Transverse colon (tissue), 4 donors: ENCODE results near the gene CDIP1.

Experiments
- POLR2A ChIP-seq: fragments of 450-650 bp; IDR thresholded peaks from one replicate; pipeline ENCODE4 v1.6.1; 2016; ENCODE audit warnings: antibody characterized with exemption, mild to moderate bottlenecking, moderate library complexity
- POLR2AphosphoS5 ChIP-seq, 3 donors: sonication (generic); formaldehyde crosslinking; IDR thresholded peaks; one replicate each; pipeline ENCODE4 v1.6.1; 2016; ENCODE audit warnings: antibody characterized with exemption in 3 of 3
- TF ChIP-seq, protein P1 (sequence below), 5 experiments: fragments of 200-600 bp in 3 of 5; fragments of 450-650 bp in 2 of 5; sonication (generic) in 3 of 5; IDR thresholded peaks; 1 replicate in 2 of 5; 2 replicates in 3 of 5; pipeline ENCODE4 v1.5.1; 2016 to 2017; ENCODE audit warnings: antibody characterized with exemption in 5 of 5, inconsistent platforms in 3 of 5, mild to moderate bottlenecking in 2 of 5, moderate library complexity in 1 of 5

- TF ChIP-seq, protein P1, sequence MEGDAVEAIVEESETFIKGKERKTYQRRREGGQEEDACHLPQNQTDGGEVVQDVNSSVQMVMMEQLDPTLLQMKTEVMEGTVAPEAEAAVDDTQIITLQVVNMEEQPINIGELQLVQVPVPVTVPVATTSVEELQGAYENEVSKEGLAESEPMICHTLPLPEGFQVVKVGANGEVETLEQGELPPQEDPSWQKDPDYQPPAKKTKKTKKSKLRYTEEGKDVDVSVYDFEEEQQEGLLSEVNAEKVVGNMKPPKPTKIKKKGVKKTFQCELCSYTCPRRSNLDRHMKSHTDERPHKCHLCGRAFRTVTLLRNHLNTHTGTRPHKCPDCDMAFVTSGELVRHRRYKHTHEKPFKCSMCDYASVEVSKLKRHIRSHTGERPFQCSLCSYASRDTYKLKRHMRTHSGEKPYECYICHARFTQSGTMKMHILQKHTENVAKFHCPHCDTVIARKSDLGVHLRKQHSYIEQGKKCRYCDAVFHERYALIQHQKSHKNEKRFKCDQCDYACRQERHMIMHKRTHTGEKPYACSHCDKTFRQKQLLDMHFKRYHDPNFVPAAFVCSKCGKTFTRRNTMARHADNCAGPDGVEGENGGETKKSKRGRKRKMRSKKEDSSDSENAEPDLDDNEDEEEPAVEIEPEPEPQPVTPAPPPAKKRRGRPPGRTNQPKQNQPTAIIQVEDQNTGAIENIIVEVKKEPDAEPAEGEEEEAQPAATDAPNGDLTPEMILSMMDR (IDR thresholded peaks at IDR 0.05) = no peak
- TF ChIP-seq POLR2A = no peak
- TF ChIP-seq POLR2AphosphoS5 (IDR thresholded peaks at IDR 0.05) = no peak
These were observed 39.9 kb downstream of the CDIP1 start for GRCh38 chr16:4498546-4499195.
